ENCODE measurements around the gene CTSL.

Gene CTSL

DNA sequence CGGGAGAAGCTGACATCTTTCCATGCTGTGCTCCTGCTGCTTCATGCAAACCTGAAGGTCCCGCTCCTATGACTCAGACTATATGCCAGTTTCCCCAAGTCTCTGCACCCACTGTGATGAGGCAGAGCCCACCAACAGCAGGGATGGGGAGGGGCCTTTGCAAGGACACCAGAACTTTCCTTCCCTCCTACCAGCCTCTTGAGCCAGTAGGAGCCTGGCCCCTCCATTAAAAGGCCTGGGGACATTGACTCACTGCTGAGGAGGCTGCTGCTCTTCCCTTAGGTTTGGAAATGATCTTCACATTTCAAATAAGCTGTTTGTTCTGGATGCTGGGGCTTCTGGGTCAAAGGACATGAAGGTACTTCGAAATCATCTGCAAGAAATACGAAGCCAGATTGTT is 26.1 kb upstream of the CTSL start:
- DNase-seq (ENCODE audit: low read depth in 3 of 3, low spot score in 1 of 3) = no peak

DNA sequence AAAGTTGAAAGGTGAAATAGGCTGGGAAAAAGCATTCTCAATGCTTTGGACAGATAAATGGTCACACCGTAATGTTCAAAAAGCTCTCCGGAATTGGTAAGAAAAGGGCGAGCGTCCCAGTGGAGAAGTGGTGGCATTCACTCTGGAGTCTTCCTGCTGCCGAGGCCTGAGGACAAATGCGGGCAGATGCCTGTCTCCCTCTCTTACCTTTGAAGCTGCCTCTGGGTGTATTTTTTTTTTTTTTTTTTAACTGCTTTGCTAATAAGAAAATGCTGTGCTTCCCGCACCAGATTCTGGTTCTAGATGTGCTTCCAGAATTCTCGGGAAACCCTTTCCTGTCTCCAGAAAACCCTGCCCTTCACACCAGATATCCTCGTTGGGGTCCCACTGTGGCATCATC is 24.4 kb upstream of the CTSL start:
- no peak for DNase-seq (ENCODE audit: low read depth in 3 of 3, low spot score in 1 of 3)

DNA sequence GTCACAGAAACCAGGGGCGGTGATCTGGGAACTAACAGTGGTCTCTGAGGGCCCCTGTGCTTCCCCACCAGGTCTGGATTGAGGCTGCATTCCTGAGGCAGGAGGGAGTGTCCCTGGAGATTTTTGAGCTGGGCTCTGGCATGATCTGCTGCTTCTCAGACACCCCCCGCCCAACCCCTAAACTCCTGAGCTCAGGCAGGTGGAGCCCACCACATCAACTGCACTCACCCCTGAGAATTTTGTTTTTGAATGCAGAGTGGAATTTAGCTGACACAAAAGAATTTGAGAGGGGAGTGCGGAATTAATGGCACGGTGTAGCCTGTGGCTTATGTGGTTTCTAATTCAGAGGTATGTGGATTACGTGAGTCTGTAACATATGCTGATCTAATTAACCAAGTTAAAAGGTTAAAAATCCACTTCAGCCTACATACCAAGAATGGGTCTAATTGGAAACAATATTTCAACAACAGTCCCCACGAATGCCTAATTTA is 23.9 kb upstream of the CTSL start:
- DNase-seq (ENCODE audit: low read depth in 3 of 3, low spot score in 1 of 3) = no peak

DNA sequence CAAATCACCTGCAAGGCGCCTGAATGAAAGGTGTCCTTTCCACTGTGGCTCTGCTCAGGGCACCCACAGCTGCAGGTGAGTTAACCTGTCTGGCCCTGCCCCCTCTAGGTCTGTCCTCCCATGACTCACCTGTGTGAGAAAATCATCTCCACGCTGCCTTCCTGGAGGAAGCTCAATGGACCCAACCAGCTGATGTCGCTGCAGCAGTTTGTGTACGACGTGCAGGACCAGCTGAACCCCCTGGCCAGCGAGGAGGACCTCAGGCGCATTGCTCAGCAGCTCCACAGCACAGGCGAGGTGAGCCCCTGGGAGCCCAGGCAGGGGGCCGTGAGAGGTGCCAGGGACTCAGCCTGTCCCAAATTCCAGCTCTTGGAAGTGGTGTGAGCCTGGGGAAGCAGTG is 23.0 kb upstream of the CTSL start:
- DNase-seq (ENCODE audit: low read depth in 3 of 3, low spot score in 1 of 3) = no peak

GRCh38 chr9:87703636-87704276 is 22.2 kb upstream of the CTSL start:
- DNase-seq (ENCODE audit: low read depth in 3 of 3, low spot score in 1 of 3) = no peak

- DNase-seq (ENCODE audit: low read depth in 3 of 3, low spot score in 1 of 3) = no peak
Observed at GRCh38 chr9:87704342-87704741, 21.6 kb upstream of the CTSL start.

DNA sequence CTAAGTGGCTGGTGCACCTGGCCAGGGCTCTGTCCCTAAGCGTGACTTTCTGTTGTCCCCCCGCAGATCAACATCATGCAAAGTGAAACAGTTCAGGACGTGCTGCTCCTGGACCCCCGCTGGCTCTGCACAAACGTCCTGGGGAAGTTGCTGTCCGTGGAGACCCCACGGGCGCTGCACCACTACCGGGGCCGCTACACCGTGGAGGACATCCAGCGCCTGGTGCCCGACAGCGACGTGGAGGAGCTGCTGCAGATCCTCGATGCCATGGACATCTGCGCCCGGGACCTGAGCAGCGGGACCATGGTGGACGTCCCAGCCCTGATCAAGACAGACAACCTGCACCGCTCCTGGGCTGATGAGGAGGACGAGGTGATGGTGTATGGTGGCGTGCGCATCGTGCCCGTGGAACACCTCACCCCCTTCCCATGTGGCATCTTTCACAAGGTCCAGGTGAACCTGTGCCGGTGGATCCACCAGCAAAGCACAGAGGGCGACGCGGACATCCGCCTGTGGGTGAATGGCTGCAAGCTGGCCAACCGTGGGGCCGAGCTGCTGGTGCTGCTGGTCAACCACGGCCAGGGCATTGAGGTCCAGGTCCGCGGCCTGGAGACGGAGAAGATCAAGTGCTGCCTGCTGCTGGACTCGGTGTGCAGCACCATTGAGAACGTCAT is 19.7 kb upstream of the CTSL start:
- DNase-seq (ENCODE audit: low read depth in 3 of 3, low spot score in 1 of 3) = no peak

GRCh38 chr9:87707805-87708506 is 18.0 kb upstream of the CTSL start:
- no peak for DNase-seq (ENCODE audit: low read depth in 3 of 3, low spot score in 1 of 3)

DNA sequence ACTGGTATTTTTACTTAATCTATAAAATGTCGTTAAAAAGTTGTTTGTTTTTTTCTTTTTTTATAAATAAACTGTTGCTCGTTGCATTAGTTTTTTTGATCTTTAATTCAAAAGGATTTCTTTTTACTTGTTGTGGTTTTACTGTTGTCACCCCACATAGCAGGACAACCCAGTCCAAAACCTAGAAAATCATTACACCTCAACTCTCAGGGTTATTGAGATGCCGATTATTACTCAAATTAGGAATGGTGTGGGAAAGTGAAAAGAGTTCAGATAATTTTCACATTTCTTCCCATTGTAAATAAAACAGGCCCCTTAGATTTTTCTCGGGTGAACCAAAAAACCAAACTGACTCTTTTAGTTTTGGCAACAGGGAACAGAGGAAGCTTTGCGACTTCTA is 17.4 kb upstream of the CTSL start:
- DNase-seq (ENCODE audit: low read depth in 3 of 3, low spot score in 1 of 3) = no peak

DNA sequence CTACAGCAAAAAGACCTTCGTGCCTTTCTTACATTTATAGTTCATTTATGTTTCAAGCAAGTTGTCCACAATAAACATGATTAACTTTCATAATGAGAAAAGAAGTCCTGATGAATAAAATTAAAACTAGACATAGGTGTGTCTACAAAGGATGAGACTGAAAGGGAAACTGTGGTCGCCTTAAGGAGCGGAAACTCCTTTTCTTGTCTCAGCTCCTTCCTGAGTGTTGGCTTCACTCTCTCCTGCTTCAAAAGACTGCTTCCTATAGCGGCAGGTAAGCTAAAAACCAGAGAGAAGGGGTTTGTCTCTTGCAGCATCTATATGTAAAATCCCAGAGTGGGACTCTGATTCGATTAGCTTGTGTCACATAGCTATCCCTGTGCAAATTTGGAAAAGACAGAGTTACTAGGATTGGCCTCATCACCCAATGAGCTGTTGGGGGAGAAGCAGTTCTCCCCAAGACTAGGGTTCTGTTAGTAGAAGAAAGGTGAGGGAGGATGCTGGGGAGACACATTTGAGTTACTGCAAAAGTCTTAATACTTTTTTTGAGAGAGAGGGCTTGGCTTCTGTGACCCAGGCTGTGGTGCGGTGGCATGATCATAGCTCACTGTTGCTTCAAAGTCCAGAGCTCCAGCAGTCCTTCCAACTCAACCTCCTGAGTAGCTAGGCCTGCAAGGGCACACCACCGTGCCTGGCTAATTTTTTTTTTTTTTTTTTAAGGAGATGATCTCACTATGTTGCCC is 16.8 kb upstream of the CTSL start:
- no peak for DNase-seq (ENCODE audit: low read depth in 3 of 3, low spot score in 1 of 3)

DNA sequence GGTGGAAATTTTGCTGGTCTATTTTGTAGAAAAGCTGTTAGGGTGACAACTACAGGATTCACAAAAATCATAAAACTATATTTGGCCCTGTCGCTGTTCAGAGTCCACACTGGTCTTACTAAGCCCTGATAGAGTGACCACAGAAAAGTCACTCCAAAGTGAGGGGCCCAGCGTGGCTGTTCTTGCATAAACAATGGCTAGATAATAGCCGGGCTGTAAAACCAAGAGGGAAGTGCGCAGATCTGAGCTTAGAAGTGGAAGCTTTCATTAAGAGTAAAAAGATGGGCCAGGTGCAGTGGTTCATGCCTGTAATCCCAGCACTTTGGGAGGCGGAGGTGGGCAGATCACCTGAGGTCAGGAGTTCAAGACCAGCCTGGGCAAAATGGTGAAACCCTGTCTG is 15.5 kb upstream of the CTSL start:
- DNase-seq (ENCODE audit: low read depth in 3 of 3, low spot score in 1 of 3) = no peak

DNA sequence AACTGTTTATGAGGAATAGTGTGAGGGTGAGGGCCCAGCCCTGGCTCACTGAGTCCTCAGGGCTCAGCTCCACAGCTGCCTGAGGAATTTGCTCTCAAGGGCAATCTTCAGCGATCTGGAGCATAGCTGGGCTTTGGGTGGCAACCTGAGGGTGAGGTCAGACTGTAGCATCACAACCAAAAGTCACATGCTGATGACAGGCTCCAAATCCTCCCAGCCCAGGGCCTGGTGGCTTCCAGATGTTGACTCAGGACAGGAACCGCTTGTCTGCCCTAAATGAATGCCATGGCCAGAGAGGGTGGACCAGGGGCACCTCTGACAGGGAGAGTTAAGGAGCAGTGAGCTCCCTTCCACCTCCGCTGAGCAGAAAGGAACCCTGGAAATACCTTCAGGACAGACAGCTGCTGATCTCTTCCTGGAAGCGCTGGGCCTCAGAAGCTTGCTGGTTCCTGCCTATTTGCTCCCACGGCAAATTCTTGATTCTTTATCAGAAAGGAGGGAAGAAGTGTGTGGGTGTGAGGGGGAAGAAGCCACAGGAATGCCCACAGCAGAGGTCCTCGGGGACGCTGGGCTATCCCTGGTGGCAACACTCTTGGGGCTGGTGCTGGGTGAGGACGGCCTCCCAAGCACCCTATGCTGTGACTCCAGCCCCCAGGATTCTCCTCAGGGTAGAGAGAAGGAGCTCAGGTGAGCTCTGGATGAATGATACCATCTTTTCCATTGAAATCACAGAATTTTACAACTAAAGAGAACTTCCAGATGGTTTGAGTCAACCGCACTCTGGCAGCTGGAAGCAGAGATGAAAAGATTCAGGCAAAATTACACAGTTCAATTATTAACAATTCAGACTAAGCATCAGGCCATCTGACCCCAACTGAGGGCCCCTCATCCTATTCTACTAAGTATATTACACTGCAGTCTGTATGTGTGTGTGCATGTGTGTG is 13.8 kb upstream of the CTSL start:
- no peak for DNase-seq (ENCODE audit: low read depth in 3 of 3, low spot score in 1 of 3)

- DNase-seq (ENCODE audit: low read depth in 3 of 3, low spot score in 1 of 3) = no peak
Observed at GRCh38 chr9:87712801-87713277, 13.1 kb upstream of the CTSL start.

DNA sequence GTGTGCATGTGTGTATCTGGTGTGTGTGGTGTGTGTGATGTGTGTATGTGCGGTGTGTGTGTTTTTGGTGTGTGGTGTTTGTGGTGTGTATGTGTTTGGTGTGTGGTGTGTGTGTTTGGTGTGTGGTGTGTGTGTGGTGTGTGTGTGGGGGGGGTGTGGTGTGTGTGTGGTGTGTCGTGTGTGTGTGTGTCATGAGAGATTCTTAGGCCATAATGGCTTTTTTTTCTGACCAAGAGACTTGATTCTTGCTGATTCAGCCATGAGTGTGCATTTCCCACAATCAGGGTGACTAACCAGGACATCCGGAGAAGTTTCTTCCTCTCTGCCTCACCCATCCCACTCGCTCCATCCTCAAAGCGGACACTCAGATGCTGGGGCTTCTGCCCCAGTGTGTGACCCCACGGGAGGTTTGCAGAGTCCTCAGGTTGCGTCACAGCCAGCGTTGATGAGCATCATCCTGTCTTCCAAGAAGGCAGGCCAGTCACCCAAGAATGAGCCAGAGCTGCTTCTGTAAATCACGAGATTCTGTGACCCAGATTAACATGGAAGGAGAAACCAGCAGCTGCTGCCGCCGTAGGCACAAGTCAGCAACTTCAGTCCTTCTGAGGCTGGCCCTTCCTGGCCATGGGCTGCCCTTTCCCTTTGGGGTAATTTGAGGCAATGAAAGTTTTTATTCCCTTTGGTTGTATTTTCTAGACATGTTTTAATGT is 12.5 kb upstream of the CTSL start:
- no peak for DNase-seq (ENCODE audit: low read depth in 3 of 3, low spot score in 1 of 3)

GRCh38 chr9:87713988-87714330 is 12.0 kb upstream of the CTSL start:
- no peak for DNase-seq (ENCODE audit: low read depth in 3 of 3, low spot score in 1 of 3)

DNA sequence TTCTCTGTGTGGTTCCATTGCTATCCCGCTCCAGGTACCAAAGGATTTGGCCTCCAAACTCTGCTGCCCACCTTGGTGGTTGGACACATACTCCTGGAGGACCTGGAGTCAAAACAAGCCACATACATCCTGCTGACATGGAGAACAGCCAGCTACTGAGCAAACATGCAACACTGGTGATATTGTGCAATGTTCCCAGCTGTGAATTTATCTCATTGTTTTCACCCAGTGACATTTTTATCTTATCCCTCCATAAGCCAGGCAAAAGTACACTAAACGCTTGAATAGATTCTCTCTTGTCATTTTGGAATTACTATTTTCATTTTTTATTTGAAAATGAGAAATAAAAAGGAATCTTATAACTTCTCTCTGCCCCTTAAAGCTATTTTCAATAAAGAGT is 11.1 kb upstream of the CTSL start:
- DNase-seq (ENCODE audit: low read depth in 3 of 3, low spot score in 1 of 3) = no peak

GRCh38 chr9:87716141-87716540 is 9.8 kb upstream of the CTSL start:
- no peak for DNase-seq (ENCODE audit: low read depth in 3 of 3, low spot score in 1 of 3)

DNA sequence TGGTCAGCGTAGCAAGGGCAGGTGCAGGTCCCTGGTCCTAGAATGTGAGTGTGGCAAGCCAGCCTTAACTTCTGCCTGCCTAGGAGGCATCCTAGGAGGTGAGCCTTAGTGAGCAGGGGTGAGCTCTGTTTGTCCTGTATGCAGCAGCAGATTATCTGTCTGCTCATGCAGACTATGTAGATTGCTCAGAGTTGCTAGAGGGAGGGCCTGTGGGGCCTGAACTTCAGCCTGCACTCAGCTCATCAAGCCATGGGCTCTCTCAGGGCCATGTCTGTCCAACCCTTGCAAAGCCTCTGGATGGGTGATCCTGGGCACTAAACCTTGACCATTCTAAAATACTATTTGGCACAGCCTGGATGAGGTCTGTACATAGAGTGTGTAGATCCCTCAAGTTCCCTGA is 8.5 kb upstream of the CTSL start:
- no peak for DNase-seq (ENCODE audit: low read depth in 3 of 3, low spot score in 1 of 3)

DNA sequence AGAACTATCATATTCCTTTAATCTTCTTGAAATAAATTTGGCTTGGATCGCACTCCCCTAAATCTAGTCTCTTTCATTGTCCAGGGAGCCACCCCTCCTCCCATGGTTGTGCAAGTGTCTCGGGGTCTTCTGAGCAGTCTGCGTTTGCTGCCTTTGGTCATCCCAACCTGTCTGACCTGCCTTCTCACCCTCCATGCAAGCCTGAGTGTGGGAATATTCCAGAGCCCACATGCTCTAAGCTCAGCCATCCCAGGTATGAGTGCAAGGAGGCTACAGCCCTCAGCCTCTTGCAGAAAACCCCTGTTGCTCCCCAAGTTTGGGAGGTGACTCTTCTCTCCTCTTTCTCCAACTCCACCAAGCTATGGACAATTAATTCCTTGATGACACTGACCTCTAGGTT is 7.7 kb upstream of the CTSL start:
- no peak for DNase-seq (ENCODE audit: low read depth in 3 of 3, low spot score in 1 of 3)

Data from stimulated activated CD4-positive, alpha-beta T cell treated with anti-CD3 and anti-CD28 coated beads, TNF-alpha, amount 100 ng/mL, for 1 hour (primary cell).